ENCODE results near the gene TMEM178B.

- no peak for TF ChIP-seq NR3C1 (CRISPR knock-in tag; IDR thresholded peaks at IDR 0.05)
- TF ChIP-seq BHLHE40 (IDR thresholded peaks at IDR 0.05; ENCODE audit: low read length): no peak
- no peak for TF ChIP-seq MAX (CRISPR knock-in tag; IDR thresholded peaks at IDR 0.05)
- no peak for TF ChIP-seq ZNF444 (CRISPR knock-in tag; IDR thresholded peaks at IDR 0.05)
- no peak for TF ChIP-seq SP1 (CRISPR knock-in tag; IDR thresholded peaks at IDR 0.05)
- TF ChIP-seq ZBTB11 (CRISPR knock-in tag; IDR thresholded peaks at IDR 0.05): no peak
- TF ChIP-seq MYC (IDR thresholded peaks at IDR 0.05; ENCODE audit: low read depth, low read length): no peak
- no peak for TF ChIP-seq MYC (CRISPR knock-in tag; IDR thresholded peaks at IDR 0.05; ENCODE audit: borderline replicate concordance, low read depth)
- TF ChIP-seq KLF6 (CRISPR knock-in tag; IDR thresholded peaks at IDR 0.05; ENCODE audit: borderline replicate concordance): no peak
- TF ChIP-seq PATZ1 (CRISPR knock-in tag; IDR thresholded peaks at IDR 0.05; ENCODE audit: borderline replicate concordance): no peak
Observed at GRCh38 chr7:141132671-141133070, 58.8 kb downstream of the TMEM178B start.
